HepG2 (cell line): ENCODE results near the gene MAT2A. TPM values are rescaled to one million over a fixed set of nuclear protein-coding genes. Genes with fewer than 3 reads are reported as not detected.

Experiments
- BCL6 ChIP-seq: IDR thresholded peaks from 2 replicates; pipeline ENCODE4 v1.6.1; 2016; ENCODE audit warnings: missing genetic modification reagents, missing compliant biosample characterization
- CSRNP1 ChIP-seq: sonication (generic); formaldehyde crosslinking; IDR thresholded peaks from 2 replicates; pipeline ENCODE4 v1.8.1; 2023; ENCODE audit warnings: mild to moderate bottlenecking, missing genetic modification reagents
- DPF2 ChIP-seq: sonication (generic); formaldehyde crosslinking; IDR thresholded peaks from 2 replicates; pipeline ENCODE4 v1.4.0; 2020; ENCODE audit warnings: mild to moderate bottlenecking, low read depth, missing genetic modification reagents, borderline replicate concordance
- FOSL2 ChIP-seq: sonication (generic); formaldehyde crosslinking; IDR thresholded peaks from 2 replicates; pipeline ENCODE4 v1.4.0; 2020; ENCODE audit warnings: missing genetic modification reagents
- FOXA1 ChIP-seq, 2 experiments: fragments of 450-650 bp in 1 of 2; sonication (generic) in 1 of 2; formaldehyde crosslinking in 1 of 2; IDR thresholded peaks; 2 replicates each; pipeline versions ENCODE4 v1.4.0 to v1.6.1; 2016 to 2020; ENCODE audit warnings: missing genetic modification reagents in 1 of 2
- FOXP1 ChIP-seq, 2 experiments: fragments of 450-650 bp in 1 of 2; IDR thresholded peaks; 2 replicates each; pipeline ENCODE4 v1.6.1; 2017 to 2018; ENCODE audit warnings: antibody characterized with exemption in 1 of 2
- GATAD2A ChIP-seq: IDR thresholded peaks from 2 replicates; pipeline ENCODE4 v1.6.1; 2016
- HDAC1 ChIP-seq: sonication (generic); formaldehyde crosslinking; IDR thresholded peaks from 2 replicates; pipeline ENCODE4 v1.5.1; 2020; ENCODE audit warnings: mild to moderate bottlenecking, missing genetic modification reagents
- HDAC2 ChIP-seq: sonication (generic); formaldehyde crosslinking; IDR thresholded peaks from 2 replicates; pipeline ENCODE4 v1.4.0; 2020; ENCODE audit warnings: missing genetic modification reagents
- KDM1A ChIP-seq: IDR thresholded peaks from 2 replicates; pipeline ENCODE4 v1.6.1; 2016; ENCODE audit warnings: missing compliant biosample characterization
- KDM2A ChIP-seq: sonication (generic); formaldehyde crosslinking; IDR thresholded peaks from 2 replicates; pipeline ENCODE4 v1.4.0; 2020; ENCODE audit warnings: low read depth, missing genetic modification reagents, borderline replicate concordance
- KLF15 ChIP-seq: sonication (generic); formaldehyde crosslinking; IDR thresholded peaks from 2 replicates; pipeline ENCODE4 v1.8.1; 2023; ENCODE audit warnings: borderline replicate concordance, mild to moderate bottlenecking, inconsistent platforms, missing genetic modification reagents, mixed read lengths
- MAFF ChIP-seq: IDR thresholded peaks from 2 replicates; pipeline ENCODE4 v1.6.1; 2011; ENCODE audit warnings: low read depth, low read length, improper control_type of control experiment
- MED1 ChIP-seq: sonication (generic); formaldehyde crosslinking; IDR thresholded peaks from 2 replicates; pipeline ENCODE4 v1.4.0; 2020; ENCODE audit warnings: missing genetic modification reagents
- NCOA2 ChIP-seq: sonication (generic); formaldehyde crosslinking; IDR thresholded peaks from 2 replicates; pipeline ENCODE4 v1.8.0; 2022; ENCODE audit warnings: inconsistent platforms
- NONO ChIP-seq, 2 experiments: fragments of 450-650 bp in 1 of 2; sonication (generic) in 1 of 2; formaldehyde crosslinking in 1 of 2; IDR thresholded peaks in 1 of 2; conservative IDR thresholded peaks in 1 of 2; 2 replicates each; pipeline versions ENCODE4 v1.6.1 to v1.8.0; 2017 to 2022; ENCODE audit warnings: mild to moderate bottlenecking in 1 of 2, missing genetic modification reagents in 1 of 2, moderate library complexity in 1 of 2
- PATZ1 ChIP-seq: sonication (generic); formaldehyde crosslinking; IDR thresholded peaks from 2 replicates; pipeline ENCODE4 v1.4.0; 2020; ENCODE audit warnings: missing genetic modification reagents
- RARA ChIP-seq: IDR thresholded peaks from 2 replicates; pipeline ENCODE4 v1.6.1; 2016; ENCODE audit warnings: missing genetic modification reagents, missing compliant biosample characterization
- TAF15 ChIP-seq: fragments of 200-400 bp; formaldehyde crosslinking; IDR thresholded peaks from one replicate; pipeline ENCODE4 v1.6.1; 2018; ENCODE audit warnings: mild to moderate bottlenecking, low read depth, low read length; ENCODE audit not compliant: poor library complexity, severe bottlenecking
- ZBTB43 ChIP-seq: sonication (generic); formaldehyde crosslinking; conservative IDR thresholded peaks from 2 replicates; pipeline ENCODE4 v1.4.0; 2020; ENCODE audit warnings: missing genetic modification reagents
- ZMYM2 ChIP-seq: sonication (generic); formaldehyde crosslinking; IDR thresholded peaks from 2 replicates; pipeline ENCODE4 v1.8.0; 2022; ENCODE audit warnings: mild to moderate bottlenecking, missing genetic modification reagents
- ZNF331 ChIP-seq: sonication (generic); formaldehyde crosslinking; IDR thresholded peaks from 2 replicates; pipeline ENCODE4 v1.4.0; 2020; ENCODE audit warnings: missing genetic modification reagents
- ZNF343 ChIP-seq: sonication (generic); formaldehyde crosslinking; IDR thresholded peaks from 2 replicates; pipeline ENCODE4 v1.4.0; 2020; ENCODE audit warnings: mild to moderate bottlenecking, missing genetic modification reagents
- ZNF484 ChIP-seq: sonication (generic); formaldehyde crosslinking; IDR thresholded peaks from 2 replicates; pipeline ENCODE4 v1.5.1; 2020; ENCODE audit warnings: mild to moderate bottlenecking, low read depth, missing genetic modification reagents, borderline replicate concordance
- ZNF501 ChIP-seq: sonication (generic); formaldehyde crosslinking; IDR thresholded peaks from 2 replicates; pipeline ENCODE4 v1.5.1; 2020; ENCODE audit warnings: mild to moderate bottlenecking, moderate library complexity, missing genetic modification reagents
- ZNF670 ChIP-seq: sonication (generic); formaldehyde crosslinking; IDR thresholded peaks from 2 replicates; pipeline ENCODE4 v1.8.0; 2022; ENCODE audit warnings: mild to moderate bottlenecking, missing genetic modification reagents, borderline replicate concordance
- polyA plus RNA-seq, 8 experiments: library from polyadenylated mRNA; depleted of rRNA in 3 of 8; stranded (reverse) in 7 of 8; unstranded in 1 of 8; fragments of >200 nt; fragmentation: Illumina TruSeq in 4 of 8; extraction: Trizol in 4 of 8; gene quantifications; 2 replicates each; pipeline versions ENCODE4 v1.2.1 to v1.2.3, GENCODE V29; 2011 to 2016; ENCODE audit warnings: low read depth in 4 of 8, missing spikeins in 1 of 8, mixed read lengths in 1 of 8; ENCODE audit not compliant: insufficient read depth in 1 of 8
- total RNA-seq, 5 experiments: library from RNA; depleted of rRNA; stranded (reverse); fragments of >200 nt; fragmentation: Illumina TruSeq; extraction: Trizol; gene quantifications; 2 replicates each; pipeline ENCODE4 v1.2.3, GENCODE V29; 2016; ENCODE audit warnings: low read depth in 1 of 5

The MAT2A gene
- total and polyA plus RNA-seq, 2 of the 13 experiments (the other 11 are each of a cell fraction or from before 2014, with no cell fraction given) = 155 to 331 TPM

GRCh38 chr2:85516653-85517389 lies 22.1 kb upstream of the MAT2A start (continued):
- TF ChIP-seq ZBTB43 (no peak), KDM1A (CRISPR knock-in tag) (0 out of 2 replicates have a peak, but pooled peaks have one; percentile 75), FOXA1 (IDR thresholded peaks at IDR 0.05) (no peak), FOXA1 (CRISPR knock-in tag; IDR thresholded peaks at IDR 0.05) (0 out of 2 replicates have a peak, but pooled peaks have one; percentile 35), ZMYM2 (CRISPR knock-in tag) (peak; percentile 96), NCOA2 (CRISPR knock-in tag) (0 out of 2 replicates have a peak, but pooled peaks have one; percentile 18), TAF15 (no peak), ZNF670 (CRISPR knock-in tag) (0 out of 2 replicates have a peak, but pooled peaks have one; percentile 61), PATZ1 (0 out of 2 replicates have a peak, but pooled peaks have one; percentile 24), DPF2 (CRISPR knock-in tag) (peak; percentile 77), FOSL2 (CRISPR knock-in tag) (peak; percentile 93), ZNF501 (CRISPR knock-in tag) (peak; percentile 44; the same call in 1 of the 2 replicates), KLF15 (CRISPR knock-in tag) (no peak), NONO (IDR thresholded peaks at IDR 0.05) (no peak), NONO (CRISPR knock-in tag; conservative IDR thresholded peaks at IDR 0.05) (no peak), BCL6 (CRISPR knock-in tag) (peak; percentile 86), FOXP1 (IDR thresholded peaks at IDR 0.05) (no peak), FOXP1 (CRISPR knock-in tag; IDR thresholded peaks at IDR 0.05) (peak; percentile 73; the same call in 1 of the 2 replicates), RARA (peak; percentile 76), KDM2A (CRISPR knock-in tag) (peak; percentile 25; the same call in 1 of the 2 replicates), MED1 (peak; percentile 54; the same call in 1 of the 2 replicates), HDAC1 (peak; percentile 67), ZNF484 (no peak), HDAC2 (peak; percentile 49; the same call in 1 of the 2 replicates), ZNF343 (CRISPR knock-in tag) (no peak), GATAD2A (CRISPR knock-in tag) (peak; percentile 87), ZNF331 (CRISPR knock-in tag) (peak; percentile 80), MAFF (0 out of 2 replicates have a peak, but pooled peaks have one; percentile 15), CSRNP1 (CRISPR knock-in tag) (no peak)
